Sciatic nerve (tissue), 2 donors: ENCODE measurements around the gene ACTN2. TPM values are rescaled to one million over a fixed set of nuclear protein-coding genes. Genes with fewer than 3 reads are reported as not detected.

Source experiments
- ATAC-seq: fragments of 200-7000 bp; cut with Tn5 transposase; one replicate; pipeline ENCODE4 v1.9.1; 2020; ENCODE audit warnings: mild to moderate bottlenecking, moderate library complexity
- DNase-seq: peaks from one replicate; pipeline ENCODE4 v3.0.0-alpha.2; 2020; ENCODE audit warnings: low spot score
- intact Hi-C: fragments of 100-400 bp; cut with DNase I; formaldehyde crosslinking; loops from one replicate; pipeline ENCODE4 v1.14.2; 2022
- total RNA-seq: library from RNA; stranded (reverse); fragmentation: NEBNext Ultra II Directional; extraction: Animal tissue kit (Norgen Biotek cat#: 25700); gene quantifications from one replicate; pipeline ENCODE4 v1.2.1, GENCODE V29; 2021
- donor health status: DM: no; HTN: no; CAD: no.
- donor health status: DM: no; HTN: no; CAD: no.

The ACTN2 gene
- total RNA-seq, 1 donor from 2014 or later, result 0.58 TPM

DNA sequence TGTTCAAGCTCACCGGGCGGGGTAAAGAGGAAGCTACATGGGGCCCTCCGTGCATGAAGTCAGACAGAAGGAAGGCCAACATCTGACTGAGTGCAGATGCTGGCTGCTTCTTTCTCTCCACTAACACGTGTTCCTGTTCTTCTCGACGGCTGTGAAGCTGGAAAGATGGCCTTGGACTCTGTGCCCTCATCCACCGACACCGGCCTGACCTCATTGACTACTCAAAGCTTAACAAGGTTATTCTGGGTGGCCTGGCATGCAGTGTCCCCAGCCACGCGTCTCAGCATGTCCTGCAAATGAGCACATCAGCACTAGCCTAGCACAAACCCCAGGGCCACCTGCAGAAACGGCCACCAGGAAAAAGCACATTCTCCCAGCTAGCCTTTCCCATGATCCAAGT is 41.2 kb downstream of the ACTN2 start:
- DNase-seq (no peak), ATAC-seq (no peak)
- intact Hi-C loops, result no loop called here

DNA sequence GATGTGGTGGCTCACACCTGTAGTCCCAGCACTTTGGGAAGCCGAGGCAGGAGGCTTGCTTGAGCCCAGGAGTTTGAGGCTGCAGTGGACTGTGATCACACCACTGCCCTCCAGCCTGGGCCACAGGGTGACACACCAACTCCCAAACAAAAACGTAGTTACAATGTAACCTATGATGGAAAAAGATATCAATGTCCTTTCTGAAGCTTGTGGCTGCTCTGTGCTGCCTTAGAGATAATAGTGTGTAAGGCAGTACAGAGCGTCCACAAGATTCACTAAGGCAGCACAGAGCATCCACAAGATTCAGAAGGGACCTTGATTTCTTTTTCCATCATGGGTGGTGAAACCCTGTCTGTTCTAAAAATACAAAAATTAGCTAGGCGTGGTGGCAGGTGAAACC is 42.5 kb downstream of the ACTN2 start:
- ATAC-seq, result no peak
- intact Hi-C loops, result no loop called here
- no peak for DNase-seq

DNA sequence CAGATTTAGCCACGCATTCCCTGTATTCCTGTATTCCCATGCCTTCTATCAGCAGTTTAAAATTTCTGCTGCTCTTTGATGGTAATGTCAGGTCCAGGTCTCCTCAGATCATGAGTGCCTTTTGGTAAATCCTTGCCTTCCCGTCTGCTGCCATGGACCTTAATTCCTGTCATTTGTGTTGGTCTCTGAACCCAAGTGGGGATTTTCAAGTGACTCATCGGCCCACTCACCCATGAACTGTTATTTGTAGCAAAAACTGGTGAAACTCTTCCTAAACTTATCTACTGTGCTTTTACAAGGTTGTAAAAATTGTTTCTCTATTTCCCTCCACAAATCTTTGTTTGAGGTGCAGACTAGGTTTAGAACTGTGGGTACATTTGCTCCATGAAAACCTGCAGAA is 47.4 kb downstream of the ACTN2 start:
- intact Hi-C loops, result no loop called here
- ATAC-seq (no peak), DNase-seq (no peak)

DNA sequence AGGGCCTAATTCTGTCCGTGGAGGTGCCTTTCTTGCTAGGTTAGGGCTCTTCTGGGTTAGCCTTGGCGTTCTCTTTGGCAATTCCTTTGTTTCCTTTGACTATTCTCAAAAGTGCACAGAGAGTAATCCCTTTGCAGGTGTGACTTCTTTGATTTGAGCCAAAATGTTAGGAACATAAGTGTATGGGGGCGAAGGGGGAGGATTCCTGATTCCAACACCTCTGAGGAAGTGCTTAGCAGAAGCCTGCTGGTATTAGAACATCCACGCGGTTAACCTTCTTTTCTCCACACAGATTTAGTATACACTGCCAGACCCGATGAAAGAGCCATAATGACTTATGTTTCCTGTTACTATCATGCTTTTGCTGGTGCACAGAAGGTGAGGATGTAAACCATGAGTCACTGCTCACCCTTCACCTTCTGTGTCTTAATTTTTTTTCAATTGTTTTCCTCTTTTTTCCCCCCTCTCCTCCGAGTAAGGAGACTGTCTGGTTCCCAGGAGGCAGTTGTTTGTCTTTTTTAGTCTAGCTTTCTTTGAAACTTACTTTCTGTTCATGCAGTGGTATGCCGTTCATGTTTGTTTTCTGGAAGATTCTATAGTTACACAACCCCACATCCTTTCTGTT is 48.0 kb downstream of the ACTN2 start:
- ATAC-seq (no peak), DNase-seq (no peak)
- intact Hi-C loops, result no loop called here

DNA sequence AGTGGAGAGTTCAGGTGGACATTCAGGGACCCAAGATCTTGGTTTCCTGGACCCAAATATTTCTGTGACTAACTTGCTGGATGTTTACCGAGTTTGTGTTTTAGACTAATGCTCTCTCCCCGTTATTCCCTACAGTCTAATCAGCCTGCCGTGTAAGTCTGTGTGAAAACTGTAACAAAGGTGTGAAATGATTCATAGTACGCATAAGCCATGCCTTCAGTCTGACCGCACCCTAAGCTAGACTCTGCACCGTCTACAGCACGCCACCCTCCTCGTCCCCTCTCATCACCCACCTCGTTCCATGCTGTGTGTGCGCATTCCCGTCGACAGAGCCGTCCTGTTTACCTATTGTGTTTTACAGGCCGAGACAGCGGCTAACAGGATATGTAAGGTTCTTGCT is 50.5 kb downstream of the ACTN2 start:
- intact Hi-C loops, result no loop called here
- DNase-seq (no peak), ATAC-seq (no peak)

DNA sequence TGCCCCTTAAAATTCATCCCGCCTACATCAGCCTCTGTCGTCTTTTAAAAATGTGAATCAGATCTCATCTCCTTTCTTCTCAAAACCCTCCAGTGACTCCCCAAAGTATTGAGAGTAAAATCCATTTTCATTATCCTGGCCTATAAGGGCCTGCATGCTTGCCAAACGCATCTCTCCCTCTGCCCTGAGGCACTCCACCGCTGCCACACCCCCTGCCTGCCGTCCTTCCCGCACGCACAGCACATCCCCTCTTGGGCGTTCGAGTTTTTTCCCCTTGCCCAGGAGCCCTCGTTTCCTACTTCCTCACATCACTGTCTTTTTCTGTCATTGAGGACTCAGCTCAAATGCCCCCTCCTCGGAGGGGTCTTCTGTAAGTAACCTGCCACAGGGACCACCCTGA is 55.5 kb downstream of the ACTN2 start:
- DNase-seq (no peak), ATAC-seq (no peak)
- intact Hi-C loops, result no loop called here

DNA sequence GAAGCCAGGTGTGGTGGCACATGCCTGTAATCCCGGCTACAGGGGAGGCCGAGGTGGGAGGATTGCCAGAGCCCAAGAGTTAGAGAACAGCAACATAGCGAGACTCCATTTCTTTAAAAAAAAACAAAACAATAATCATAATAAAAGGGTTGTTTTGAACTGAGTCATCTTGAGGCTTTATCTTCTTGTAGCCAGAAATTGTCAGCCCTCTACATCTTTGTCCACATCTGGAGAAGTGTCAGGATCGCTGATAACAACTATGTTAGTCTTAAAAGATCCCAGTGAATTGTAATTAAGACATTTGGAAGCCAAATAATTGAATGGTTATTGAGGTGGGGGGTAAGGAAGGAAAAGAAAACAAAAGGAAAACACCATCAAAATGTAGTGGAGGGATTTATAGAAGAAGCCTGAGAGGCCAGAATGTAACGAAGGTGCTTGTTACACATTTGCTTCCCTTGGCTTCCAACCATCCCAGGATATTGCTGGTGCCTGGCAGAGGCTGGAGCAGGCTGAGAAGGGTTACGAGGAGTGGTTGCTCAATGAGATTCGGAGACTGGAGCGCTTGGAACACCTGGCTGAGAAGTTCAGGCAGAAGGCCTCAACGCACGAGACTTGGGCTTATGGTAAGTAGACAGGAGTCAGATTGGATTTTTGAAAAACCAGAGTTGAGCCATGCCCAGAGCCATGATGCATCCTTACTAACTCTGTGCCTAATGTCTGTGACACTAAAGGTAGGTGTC is 56.3 kb downstream of the ACTN2 start:
- ATAC-seq (no peak), DNase-seq (no peak)
- intact Hi-C loops, result no loop called here

DNA sequence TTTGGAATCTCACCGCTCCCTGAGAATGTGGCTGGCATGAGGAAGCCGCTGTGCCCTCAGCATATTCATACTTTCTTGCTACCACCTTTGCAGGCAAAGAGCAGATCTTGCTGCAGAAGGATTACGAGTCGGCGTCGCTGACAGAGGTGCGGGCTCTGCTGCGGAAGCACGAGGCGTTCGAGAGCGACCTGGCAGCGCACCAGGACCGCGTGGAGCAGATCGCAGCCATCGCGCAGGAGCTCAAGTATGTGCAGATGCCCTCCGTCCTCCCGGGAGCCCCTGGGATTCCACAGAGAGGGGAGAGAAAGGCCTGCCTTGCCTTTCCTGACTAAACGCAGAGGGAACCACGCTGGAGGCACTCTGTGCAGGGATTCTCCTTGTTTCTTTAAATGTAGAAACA is 58.2 kb downstream of the ACTN2 start:
- DNase-seq, result no peak
- intact Hi-C loops, result no loop called here
- no peak for ATAC-seq

DNA sequence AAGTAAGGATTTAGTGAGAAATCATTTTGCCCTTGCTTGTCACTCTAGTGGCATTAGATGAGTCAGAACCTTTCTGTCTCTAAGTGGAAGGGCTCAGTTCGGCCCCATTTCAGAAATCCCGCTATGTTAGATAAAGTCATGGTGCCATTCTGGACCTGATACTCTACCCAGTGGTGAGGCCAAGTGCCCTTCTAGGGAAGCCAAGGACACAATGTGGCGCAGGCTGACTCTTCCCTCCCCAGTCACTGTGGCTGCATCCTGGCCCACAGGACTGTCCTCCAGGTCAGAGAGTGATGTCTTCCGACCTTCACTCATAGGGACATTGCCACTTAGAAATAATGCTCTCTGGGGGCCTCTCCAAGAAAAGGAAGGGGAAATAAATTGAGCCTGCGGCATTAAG is 60.5 kb downstream of the ACTN2 start:
- intact Hi-C loops, result no loop called here
- no peak for DNase-seq
- ATAC-seq, result no peak

DNA sequence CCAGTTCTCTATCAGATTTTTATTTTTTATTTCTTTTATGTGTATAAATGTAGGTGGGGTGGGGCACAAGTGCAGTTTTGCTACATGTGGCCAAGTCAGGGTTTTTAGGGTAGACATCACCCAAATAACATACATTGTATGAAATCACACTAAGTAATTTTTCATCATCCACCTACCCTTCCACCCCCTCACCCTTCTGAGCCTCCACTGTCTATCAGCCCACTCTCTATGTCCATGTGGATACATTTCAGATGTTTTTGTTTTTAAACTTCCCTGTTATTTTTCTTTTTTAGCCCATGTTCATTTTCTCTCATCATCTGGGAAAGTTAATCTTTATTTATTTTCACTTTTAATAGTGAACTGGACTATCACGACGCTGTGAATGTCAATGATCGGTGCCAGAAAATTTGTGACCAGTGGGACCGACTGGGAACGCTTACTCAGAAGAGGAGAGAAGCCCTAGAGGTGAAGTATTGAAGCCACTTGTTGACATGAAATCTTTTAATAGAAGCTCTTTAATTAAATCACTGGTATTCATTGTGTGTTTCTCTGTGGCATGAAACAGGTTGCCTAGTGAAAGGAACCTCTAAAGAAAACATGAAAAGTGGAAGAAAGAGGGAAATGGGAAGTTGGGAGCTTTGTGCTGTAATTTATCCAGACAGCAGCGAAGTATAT is 61.1 kb downstream of the ACTN2 start:
- no peak for ATAC-seq
- no peak for DNase-seq
- intact Hi-C loops, result no loop called here

DNA sequence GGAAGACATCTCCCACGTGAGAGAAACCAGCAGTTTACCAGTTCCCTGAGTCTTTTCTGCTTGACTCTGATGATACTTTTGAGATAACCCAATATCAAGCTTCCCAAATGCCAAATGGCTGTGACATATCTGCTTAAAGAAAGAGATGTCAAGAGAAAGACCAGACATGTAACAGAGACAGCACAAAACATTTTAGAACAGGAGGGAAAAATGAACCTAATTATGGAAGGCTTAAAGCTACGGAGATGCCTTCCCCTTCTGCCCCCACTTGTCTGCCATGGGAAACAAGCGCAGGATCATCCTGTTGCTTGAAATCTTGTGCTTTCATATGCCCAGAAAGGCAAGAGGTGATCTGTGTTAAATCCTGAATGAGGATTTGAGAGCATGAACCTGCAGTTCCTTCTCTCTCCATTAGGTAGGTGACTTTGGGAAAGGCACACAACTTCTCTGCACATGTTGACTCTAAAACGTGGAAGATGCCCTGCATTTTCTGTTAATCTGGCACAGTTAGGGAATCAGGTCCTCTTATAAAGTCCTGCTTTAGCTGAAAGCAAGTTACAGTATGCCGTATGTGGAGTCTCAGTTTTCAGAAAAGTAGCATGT is 62.1 kb downstream of the ACTN2 start:
- ATAC-seq (no peak), DNase-seq (no peak)
- intact Hi-C loops, result no loop called here

DNA sequence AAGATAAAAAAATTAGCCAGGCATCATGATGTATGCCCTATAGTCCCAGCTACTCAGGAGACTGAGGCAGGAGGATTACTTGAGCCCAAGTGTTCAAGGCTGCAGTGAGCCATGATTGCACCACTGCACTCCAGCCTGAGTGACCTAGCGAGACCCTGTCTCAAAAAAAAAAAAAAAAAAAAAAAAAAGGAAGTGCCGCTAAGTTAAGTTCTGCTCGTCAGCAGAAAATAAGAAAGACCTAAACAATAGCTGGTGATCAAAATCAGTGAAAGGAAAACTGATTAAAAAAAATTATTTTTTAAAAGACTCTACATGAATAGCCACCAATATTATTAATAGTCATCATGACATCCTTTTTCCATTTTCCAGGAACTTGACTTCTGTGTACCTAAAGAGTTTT is 64.6 kb downstream of the ACTN2 start:
- DNase-seq (no peak), ATAC-seq (no peak)
- intact Hi-C loops, result no loop called here

DNA sequence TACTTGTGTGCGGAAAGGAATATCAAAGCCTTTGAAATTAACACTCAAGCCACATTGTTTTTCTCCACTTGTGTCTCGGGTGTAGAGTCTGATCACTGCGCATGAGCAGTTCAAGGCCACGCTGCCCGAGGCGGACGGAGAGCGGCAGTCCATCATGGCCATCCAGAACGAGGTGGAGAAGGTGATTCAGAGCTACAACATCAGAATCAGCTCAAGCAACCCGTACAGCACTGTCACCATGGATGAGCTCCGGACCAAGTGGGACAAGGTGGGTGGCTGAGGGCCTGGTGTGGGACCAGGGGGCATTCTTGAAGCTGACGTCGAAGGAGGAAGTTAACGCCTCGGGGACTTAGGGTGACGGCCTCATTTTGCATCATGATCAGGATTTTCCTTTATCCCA is 65.1 kb downstream of the ACTN2 start:
- intact Hi-C loops, result no loop called here
- DNase-seq (no peak), ATAC-seq (no peak)

DNA sequence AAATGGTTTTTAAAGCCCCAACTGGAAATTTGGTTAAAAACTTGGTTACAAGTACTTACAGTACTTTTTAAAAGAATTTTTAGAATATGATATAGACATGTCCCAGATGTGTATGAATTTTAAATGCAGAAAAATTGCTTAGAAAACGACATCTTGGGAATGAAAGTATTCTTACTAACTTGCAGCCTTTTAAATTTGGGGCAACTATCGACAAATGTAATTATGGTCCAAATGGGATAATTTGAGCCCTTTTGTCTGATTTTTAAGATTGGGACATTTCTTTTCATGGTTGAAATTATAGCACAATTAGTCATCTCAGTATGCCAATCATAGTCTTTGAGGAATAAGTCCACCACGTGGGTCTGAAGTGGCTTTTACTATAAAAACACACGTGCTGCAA is 65.6 kb downstream of the ACTN2 start:
- intact Hi-C loops, result no loop called here
- ATAC-seq, result no peak

DNA sequence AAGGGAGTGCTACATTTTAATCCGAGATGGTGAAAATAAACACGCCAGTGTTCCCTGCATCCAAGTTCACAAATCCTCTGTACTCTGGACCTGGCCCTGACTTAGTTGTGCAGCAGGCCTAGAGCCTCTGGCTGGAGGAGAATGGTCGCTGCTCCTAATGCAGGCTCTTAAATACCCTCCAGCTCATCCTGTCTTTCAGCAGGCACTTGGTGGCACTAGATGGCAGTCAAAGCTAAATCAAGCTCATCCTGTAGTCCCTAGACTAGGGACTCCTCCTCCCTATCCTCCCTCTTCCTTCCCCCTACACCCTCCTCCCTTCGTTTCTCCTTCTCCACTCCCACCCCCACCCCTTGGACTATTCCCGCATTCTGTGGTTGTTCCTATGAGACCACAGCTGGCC is 67.2 kb downstream of the ACTN2 start:
- intact Hi-C loops, result no loop called here
- DNase-seq (no peak), ATAC-seq (no peak)

More for the DNA sequence above, 65.6 kb downstream of the ACTN2 start:
- no peak for DNase-seq

DNA sequence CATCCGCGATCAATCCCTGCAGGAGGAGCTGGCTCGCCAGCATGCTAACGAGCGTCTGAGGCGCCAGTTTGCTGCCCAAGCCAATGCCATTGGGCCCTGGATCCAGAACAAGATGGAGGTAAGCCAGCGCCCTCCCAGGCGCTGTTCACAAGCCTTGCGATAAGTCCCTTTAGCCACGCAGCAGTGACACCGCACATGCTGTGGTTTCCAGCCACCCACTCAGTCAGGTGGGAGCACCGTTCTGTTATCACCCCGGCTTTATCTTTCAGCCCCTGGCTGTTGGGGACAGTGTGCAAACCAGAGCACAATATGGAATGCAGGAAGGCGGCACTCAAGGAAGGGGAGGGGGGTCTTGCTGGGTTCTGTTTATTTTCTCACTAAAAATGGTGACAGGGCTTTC is 67.7 kb downstream of the ACTN2 start:
- intact Hi-C loops, result no loop called here
- ATAC-seq (no peak), DNase-seq (no peak)

DNA sequence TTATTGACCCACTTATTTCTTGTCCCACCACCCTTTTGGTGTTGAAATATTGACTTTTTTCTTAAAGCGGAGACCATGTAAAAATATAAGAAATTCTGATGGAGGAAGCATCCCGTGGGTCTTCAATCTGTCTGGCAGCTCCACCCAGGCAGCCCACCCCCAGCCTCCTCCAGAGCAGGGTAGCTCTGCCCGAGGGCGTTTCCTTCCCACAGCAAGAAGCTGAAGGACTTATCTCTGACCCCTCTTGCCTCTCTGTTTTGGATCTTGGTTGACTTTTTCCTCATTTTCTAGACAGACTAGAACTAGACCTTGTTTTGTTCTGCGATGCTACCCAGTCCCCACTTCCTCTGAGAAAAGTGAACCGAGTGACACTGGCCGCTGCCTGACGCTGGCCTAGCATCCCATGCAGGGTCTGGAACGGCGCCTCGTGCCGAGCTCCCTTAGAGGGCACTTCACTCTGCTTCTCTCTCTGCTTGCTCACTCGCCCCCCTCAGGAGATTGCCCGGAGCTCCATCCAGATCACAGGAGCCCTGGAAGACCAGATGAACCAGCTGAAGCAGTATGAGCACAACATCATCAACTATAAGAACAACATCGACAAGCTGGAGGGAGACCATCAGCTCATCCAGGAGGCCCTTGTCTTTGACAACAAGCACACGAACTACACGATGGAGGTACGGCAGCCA is 68.4 kb downstream of the ACTN2 start:
- no peak for DNase-seq
- no peak for ATAC-seq
- intact Hi-C loops, result no loop called here

DNA sequence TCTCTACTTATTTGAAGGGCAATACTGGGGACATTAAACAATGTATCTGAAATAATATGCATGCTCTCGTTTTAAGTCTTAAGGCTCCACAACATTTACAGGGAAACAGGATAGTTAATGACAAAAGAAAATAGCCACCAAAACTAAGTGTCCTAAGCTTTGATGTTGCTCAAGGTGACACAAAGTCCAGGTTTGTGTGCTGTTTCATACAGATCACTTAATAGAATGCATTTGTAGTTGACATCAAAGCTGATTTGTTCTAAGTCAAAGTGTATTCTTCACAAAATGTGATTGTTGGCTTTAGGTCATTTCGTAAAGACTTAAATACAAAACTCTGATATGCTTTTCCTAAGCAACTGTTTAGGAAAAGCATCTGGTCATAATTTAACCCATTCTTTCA is 71.3 kb downstream of the ACTN2 start:
- ATAC-seq (no peak), DNase-seq (no peak)
- intact Hi-C loops, result no loop called here

DNA sequence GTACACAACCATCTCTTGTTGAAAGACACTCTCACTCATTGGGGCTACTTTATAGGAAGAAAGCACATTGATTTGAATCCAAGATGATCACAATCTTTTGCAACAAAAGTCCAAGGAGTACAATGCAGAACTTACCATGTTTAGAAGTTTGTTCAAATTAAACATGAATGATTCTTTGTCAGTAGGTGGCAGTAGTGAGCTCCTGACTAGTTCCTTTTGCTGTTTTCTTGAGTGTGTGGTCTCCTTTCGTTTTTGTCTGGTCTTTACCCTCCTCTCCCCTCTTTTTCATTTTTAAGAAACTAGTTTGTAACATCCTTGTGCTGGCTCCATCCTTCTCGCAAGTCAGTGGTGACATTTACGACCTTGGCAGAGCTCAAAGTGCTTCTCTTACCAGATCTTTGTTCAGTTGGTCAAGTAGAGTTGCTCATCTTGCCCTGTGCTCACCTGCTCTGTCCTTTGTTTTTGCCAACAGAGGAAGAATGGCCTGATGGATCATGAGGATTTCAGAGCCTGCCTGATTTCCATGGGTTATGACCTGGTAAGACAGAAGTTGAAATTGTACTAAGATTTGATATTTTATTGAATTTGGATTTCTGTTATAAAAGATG is 73.1 kb downstream of the ACTN2 start:
- DNase-seq (no peak), ATAC-seq (no peak)
- intact Hi-C loops, result no loop called here
